NCI-H226 (cell line): ENCODE results near the gene ENTPD5.
"Not testable (repeated sequence)": the region's sequence is repeated elsewhere in the genome, so short reads cannot be mapped to it uniquely, and the experiment has no call there.

ENCODE experiments used
- DNase-seq: peaks from one replicate; pipeline ENCODE4 v3.0.0-alpha.2; 2015

The ENTPD5 gene

DNA sequence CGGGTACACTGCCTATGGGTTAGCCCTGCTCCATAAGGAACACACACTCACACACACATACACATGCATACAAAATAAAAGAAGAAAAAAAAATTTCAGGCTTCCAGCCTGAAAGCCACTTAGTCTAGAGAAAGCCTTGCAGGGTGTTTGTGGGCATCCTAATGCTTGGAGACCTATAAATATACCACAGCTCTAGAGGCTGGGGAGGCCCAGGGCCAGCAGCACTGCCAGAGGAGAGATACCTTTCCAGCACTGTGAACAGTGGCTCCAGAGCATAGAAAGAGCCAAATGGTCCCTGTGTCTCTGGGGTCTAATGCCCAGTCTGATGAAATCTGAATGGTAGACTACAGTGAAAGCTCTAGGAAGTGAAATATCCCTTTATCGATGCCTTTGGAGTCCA is 82.1 kb downstream of the ENTPD5 start:
- DNase-seq, result no peak

DNA sequence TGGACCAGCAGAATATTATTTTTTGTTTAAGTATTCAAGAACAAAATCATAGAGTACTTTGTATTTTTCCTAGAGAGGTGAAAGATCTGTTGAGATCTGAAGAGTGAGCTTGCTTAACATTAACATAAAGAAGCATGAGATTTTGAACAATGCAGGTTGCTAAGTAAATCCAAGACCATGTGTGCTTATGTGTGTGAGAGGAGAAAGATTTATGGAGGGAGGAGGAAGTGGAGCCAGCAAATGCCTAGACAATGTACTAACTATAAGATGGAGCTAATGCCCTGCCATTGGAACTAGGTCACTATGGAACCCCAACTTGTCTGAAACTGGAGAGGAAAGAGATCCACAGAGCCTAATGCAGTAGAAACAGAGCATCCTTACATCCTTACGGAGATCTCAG is 82.5 kb downstream of the ENTPD5 start:
- no peak for DNase-seq

DNA sequence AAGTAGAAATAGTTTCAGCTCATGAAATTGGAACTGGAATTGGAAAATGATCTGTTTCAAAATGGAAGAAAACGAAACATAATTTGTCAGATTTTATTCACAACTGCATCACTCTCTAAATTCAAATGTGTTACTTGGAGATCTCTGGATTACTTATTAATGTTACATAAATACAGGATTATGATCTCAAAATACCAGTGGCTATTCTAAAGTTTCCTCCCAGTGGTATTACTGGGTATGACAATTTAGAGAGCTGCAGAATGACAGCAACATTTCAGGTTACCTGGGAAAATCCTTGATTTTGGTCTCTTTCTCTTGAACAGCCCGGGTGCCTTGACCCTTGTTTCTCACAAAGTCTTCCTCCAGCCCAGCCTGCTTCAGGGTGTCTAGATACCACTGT is 83.4 kb downstream of the ENTPD5 start:
- peak; percentile 6 for DNase-seq

DNA sequence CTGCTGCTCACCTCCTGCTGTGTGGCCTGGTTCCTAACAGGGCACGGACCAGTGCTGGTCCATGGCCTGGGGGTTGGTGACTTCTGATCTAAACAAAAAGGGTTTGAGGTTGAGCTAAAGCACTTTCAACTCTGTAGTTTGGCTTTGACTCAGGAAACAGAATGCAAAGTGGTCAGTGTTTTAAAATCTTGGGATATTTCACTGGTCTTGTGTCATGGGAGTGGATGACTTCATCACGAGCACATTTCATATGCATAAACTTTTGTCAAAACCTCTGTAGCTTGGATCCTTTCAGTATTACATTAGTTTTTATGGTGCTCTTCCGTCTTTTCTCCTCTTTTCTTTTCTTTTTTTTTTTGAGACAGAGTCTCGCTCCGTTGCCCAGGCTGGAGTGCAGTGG is 94.8 kb downstream of the ENTPD5 start:
- no peak for DNase-seq

DNA sequence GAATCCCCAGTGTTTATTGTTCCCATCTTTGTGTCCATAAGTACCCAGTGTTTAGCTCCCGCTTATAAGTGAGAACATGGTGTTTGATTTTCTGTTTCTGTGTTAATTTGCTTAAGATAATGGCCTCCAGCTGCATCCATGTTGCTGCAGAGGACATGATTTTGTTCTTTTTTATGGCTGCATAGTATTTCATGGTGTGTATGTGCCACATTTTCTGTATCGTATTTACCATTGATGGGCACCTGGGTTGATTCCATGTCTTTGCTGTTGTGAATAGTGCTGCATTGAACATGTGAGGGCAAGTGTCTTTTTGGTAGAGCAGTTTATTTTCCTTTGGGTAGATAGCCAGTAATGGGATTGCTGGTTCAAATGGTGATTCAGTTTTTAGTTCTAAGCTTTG is 99.6 kb downstream of the ENTPD5 start:
- not testable (repeated sequence) for DNase-seq

DNA sequence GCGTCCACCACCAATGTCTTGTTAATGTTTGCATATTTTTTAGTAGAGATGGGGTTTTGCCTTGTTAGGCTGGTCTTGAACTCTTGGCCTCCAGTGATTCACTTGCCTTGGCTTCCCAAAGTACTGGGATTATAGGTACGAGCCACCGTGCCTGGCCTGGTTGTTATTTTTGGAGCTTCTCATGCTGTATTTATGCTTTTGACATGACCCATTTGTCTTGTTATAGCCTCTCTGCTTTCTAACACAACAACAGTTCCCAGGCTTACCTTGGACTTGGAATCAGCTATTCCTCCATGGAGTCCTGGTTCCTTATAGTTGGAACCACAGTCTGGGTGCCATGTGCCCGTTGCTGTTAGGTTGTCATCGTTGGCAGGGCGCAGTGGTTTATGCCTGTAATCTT is 102.8 kb downstream of the ENTPD5 start:
- DNase-seq, result no peak

DNA sequence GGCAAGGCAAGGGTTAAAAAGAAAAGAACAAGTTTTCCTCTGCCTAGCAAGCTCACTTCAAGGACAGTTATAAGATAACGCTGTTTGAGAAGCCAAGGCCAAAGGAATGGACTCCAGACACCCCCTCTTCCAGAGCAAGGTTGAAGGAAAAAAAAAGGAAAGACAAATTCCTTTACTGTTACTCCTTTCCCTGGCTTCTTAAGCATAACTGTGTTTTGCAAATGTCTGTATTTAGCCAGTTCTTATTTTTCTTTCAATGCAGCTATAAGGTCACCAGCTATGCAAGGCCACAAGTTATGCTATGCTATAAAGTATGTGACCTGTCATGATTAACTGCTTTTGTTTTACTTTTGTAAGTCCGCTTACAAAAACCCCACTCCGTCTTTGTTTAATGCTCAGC is 105.8 kb downstream of the ENTPD5 start:
- no peak for DNase-seq

DNA sequence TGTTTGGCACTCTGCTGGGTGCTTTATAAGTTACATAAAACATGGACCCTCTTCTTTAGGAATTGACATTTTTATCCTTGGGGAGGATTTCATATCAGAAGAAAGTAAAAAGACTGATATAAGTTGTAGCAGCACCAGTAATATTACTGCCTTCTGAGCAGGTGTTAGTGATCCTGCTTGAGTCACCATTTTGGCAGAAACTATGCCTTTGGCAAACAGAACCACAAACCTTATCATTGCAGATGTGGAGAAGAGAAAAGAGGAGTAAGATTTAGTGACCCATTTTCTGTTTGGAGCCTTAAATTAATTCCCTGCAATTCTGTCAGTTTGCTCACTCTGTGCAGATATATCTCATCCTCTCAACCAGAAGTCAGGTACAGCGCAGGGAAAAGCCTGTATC is 109.4 kb downstream of the ENTPD5 start:
- DNase-seq, result no peak
